Activated T-helper 9 cell treated with anti-CD3 and anti-CD28 coated beads, Interleukin-2, amount 50 U/mL, for 16 hours (primary cell): ENCODE data around the gene LGR6.

Experiments used
- DNase-seq: peaks from one replicate; pipeline ENCODE4 v3.0.0-alpha.2; 2020; ENCODE audit warnings: low read depth

Gene LGR6

DNA sequence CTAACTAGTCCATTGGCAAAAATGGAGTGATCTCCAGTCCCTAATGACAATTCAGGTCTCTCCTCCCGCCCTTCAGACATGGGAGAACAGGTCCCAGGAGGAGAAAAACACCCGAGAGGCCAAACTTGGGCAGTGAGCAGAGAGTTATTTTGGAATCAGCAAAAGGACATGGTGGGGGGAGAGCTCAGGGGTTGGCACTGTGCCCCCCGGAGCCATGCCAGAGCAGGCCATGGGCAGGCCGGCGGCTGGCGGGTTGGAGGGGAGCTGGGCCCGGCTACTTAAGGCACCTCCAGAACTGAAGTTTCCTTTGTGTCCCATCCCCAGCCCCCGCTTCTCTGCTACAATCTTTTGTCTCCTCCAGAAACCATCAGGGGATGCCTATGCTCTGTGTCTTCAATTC is 7.1 kb downstream of the LGR6 start:
- DNase-seq = no peak

DNA sequence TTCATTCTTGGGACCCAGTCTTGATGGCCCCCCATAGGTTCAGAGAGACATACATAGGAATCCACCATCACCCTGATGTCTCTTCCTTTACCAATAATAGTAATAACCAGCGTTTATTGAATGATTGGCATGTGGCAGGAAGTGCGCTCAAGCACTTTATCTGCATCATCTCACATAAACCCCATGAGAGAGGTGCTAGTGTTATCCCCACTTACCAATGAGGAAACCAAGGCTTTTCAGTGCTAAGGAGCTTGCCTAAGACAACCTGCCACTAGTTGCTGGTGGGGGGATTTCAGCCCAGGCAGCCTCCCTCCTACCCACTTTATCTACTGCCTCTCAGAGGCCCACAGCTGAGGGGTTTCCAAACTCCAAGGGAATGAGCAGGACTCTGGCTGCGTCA is 7.7 kb downstream of the LGR6 start:
- DNase-seq = no peak

DNA sequence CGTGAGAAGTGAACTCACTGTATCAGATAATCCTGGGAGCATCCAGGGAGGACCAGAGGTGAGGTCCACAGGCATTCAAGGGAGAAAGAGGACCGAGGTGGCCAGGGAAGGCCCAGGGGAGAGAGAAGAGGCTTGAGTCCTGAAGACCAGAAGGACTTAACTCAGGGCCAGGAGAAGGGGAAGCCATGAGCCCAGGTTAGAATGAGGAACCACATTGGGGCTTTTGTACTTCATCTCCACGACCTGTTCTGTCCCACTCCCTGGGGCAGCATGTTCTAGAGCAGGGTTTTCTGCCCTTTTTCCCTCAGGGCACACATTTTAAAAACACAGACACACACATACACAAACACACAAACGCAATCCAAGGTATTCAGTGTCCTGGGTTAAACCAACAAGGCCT is 8.4 kb downstream of the LGR6 start:
- no peak for DNase-seq

DNA sequence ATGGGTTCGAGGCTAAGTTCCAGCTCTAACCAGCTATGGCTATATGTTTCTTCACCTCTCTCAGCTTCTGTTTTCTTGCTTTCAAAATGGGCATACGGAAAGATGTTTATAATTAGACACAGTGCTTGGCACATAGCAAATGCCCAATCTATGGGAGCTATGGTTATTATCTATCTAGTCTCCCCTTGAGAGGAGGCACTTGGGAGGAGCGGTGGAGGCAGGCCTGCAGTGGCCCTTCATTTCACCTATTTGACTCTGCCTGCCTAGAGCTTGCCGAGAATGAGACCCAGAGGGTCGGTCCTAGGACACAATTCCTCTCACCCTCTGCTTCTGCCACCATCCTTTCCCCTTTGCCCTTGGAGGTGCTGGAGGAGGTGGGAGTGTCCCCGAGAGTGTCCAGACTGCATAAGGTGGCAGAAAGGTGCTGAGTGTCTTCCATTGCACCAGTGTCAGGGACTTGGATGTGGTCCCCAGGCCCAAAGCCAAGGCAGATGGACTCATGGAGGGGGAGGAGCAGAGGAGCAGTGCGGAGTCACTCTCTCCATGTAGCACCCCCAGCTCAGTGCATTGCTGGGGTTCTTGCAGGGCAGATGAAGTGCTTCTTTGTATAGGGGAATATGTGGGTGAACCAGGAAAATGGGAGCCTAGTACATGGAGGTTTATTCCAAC is 9.0 kb downstream of the LGR6 start:
- DNase-seq = no peak

DNA sequence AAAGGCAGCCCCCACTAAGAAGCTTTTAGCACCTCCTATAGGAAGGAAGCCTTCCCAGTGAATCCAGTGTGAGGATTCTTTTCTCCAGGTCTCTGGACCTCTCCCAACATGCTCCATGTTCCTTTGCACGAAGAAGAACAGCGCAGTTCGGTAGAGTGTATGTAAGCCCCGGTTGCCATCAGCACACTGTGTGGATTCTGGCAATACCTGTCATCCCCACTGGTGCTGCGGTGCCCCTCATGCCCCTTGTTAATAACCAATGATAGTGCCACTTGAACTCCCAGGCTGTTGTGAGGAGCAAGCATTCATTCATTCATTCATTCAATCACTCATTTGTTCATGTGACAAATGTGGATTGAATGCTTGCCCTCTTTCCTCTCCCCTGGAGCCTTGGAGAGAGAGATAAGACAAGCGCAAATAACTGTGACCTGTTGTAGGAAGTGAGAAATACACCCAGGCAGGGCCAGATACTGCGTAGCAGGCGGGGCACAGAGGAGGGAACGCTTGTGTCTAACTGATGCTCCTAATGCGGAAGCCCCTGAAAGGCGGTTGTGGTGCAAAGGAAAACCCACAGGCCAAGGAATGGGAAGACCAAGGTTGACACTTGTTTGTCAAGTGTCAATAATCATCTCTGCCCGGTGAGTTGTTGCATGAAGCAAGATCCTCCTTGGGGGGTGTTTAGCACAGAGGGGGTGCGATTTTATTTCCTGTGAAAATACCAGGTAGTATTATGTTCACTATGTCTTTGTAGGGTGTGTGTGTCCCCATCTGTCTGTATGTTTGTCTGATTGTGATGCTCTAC is 9.8 kb downstream of the LGR6 start:
- DNase-seq = no peak

DNA sequence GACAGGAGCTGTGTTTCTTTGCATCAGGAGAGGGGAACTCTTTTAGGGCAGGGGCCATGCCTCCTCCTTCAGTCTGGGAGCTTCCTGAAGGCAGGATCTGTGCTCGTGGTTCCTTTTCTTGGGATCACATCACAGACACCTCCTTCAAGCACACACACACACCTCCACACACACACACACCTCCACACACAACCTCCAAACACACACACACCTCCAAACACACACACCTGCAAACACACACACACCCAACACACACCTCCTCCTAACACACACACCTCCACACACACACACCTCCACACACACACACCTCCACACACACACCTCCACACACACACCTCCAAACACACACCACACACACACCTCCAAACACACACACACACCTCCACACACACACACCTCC is 10.5 kb downstream of the LGR6 start:
- no peak for DNase-seq

DNA sequence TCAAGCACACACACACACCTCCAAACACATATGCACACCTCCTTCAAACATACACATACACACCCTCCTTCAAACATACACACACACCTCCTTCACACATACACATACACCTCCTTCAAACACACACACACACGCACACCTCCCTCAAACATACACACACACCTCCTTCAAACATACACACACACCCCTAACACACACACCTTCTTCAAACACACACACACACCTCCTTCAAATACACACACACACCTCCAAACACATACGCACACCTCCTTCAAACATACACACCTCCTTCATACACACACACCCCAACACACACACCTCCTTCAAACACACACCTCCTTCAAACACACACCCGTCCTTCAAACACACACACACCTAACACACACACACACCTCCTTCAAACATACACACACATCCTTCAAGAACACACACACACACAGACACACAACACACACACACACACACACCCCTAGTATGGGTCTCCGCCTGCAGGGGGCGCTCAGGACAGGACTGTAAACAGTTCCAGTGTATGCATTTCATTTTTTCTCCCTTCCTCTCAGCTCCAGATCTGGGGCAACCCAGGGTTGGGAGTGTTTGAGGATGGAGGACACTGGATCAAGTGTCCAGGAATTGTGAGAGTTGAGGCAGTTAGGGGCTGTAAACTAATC is 12.1 kb downstream of the LGR6 start:
- no peak for DNase-seq

DNA sequence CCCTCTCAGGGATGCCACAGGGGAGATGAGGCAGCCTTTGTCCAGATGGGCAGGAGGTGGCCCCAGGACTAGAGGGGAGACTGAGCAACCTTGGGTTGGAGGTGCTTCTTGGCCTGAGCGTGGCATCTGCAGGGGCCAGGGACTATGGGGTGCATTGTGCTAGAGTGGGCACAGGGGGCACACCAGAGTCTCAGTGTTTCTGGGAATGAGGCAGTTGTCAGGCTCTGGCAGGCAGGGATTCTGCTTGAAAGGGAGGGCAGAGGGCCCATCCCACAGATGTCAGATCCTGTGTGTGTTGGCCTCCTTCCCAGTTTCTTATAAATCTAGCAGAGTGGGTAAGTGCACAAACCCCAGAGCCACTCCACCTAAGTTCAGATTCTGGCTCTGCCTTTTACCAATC is 13.7 kb downstream of the LGR6 start:
- DNase-seq = no peak

DNA sequence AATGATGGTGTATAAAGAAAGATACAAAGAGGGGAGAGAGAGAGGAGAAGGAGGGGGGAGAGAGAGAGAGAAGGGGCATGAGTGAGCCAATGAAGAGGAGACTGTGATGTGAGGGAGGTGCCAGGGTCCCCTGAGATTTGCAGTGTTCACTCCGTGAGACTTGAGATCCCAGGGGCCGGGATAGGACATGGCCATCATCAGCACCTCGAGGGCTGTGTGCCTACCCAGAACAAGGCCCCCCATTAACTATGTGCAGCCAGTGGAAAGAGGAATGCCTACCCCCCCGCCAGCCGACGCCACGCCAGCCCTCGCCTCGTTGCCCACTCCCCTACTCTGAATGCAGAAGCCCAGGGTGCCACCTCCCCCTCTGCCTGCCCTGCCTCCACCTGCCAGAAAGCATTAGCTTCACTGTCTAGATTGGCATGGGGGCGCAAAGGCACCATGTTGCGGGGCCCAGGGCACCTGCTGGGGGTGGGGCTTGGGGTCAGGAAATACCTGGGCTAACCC is 14.8 kb downstream of the LGR6 start:
- DNase-seq = no peak

DNA sequence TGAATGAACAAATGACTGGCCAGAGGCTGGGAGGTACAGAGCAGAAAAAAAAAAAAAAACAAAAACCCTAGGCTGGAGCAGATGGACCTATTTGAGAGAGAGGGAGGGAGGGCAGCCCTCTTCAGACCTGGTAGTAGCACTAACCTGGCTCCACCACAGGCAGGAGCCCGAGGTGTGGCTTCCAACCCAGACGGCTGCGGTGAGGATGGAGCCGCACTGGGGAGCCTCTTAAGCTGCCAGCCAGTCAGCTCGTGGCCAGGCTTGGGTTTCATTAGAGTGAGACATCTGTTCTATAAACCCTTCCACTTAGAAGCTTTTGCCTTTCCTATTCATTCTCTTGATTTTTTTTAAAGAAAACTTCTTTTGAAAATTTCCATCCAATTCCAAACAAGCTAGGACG is 16.8 kb downstream of the LGR6 start:
- DNase-seq = no peak

DNA sequence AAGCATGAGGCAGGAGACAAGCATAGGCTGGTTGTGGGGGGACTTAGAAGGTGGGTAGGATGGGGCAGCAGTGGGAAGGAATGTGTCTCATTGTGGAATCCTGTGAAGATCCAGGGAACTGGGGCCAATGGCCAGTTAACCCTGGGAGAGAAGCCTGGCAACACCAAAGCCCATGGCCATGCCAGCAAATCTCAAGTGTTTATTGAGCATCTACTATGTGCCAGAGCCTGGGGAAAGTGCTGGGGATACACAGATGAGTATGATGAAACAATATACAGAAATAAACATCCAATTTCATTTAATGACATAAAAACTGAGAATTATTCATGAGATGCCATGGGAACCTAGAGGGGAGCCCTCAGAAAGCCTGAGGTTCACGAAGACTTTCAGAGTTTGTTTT is 17.4 kb downstream of the LGR6 start:
- DNase-seq = no peak

DNA sequence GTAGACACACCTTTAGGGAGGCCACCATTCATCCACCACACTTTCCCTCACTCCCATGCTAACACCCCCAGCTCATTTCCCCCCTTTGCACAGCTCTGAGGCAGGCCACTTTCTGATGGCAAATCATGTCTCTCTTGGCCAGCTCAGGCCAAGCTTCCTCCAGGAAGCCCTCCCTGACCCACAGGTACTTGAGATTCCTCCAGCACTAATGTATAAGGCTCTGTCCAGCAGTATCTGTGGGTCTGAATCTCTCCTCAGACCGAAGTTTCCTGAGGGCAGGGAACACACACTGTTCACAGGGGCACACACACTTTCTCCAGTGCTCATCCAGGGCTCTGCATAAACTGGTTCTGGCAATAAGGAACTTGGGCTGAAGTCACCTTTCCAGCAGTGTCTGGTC is 19.2 kb downstream of the LGR6 start:
- DNase-seq = no peak

DNA sequence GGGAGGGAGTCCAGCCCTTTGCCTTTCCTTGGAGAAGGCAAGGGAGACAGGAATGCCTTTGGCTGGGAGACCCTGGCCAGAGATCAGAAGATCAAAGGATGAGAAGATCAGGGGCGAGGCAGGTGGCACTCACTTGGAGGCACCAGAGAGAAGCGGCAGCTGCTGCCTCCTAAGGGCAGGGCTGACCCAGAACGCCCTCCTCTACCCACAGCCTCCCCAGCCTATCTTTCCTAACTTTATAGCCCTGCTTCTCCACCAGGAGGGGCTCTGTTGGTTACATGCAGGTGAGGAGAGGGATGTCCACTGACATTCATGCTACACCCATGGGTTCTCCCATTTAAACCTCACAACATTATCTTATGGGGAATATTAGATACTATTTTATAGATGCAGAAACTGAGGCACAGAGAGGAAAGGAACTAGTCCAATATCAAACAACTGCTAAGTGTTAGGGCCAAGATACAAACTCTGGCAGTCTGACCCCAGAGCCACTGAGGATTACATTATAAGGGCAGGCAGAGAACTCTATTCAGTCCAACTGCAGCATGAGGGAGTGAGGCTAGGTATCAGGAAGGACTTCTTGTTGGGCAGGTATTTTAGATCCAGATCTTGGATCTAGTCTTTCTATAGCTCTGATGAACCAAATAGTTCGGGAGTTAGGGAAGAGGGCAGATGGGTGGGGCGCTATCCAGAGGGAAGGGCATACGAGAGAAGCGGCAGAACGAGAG is 19.9 kb downstream of the LGR6 start:
- no peak for DNase-seq

DNA sequence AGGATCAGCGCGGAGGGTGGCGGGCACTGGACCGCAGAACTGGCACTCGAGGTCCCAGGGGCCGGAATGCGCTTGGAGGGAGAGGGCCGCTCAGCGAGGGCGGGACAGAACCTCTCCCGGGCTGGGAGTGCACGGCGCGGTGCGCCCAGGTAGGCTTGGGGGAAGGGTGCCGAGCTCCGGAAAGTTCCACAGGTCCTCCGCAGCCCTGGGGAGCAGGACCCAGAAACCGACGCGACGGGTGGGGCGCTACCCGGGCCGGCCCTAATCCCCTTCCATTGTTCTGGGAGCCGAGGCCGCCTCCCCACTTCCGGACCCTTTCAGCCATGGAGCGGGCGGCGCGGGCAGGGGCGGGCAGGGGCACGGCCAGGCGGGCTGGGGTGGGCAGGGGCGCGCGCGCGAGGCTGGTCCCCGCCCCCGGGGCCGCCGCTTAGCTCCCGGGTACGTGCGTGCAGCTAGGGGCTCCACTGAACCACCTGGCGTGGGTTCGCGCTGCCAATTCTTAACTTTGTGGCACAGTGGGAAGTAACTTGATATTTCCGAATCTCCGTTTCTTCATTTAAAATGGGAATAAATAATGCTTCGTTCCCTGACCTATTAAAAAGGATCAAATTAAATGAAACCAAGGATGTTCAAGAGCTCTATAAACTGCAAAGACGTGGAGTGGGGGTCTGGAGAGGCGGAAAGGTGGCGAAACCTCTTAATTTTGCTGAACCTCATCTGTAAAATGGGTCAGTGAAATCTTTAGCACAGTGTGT is 20.7 kb downstream of the LGR6 start:
- DNase-seq = no peak

DNA sequence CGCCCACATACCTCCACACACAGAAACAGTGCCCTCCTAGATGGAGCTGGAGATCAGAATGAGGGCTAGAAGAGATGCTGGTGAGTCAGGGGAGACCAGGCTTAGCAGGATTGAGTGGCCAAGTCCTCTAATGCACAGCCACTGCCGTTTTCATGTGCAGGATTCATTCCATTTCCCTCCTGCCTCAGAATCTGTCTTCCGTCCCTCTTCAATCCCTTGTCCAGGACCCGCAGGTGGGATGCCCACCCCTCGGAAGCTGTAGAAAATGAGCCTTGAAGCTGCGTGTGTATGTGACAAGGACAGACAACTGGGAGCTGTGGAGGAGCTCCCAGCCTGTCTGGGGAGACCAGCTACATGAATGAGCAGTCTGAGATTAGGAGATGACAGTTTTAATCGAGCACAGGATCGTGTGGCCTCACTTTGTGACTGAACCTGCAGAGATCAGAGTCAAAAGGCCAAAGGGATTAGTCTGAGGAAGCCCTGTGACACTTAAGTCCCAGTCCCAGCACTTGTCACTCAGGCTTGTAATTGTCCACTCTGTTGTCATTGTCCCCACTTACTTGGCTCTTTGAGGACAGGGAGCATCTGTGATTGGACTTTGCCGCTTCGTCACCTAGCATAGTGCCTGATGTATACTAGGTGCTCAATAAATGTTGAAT is 22.0 kb downstream of the LGR6 start:
- no peak for DNase-seq

DNA sequence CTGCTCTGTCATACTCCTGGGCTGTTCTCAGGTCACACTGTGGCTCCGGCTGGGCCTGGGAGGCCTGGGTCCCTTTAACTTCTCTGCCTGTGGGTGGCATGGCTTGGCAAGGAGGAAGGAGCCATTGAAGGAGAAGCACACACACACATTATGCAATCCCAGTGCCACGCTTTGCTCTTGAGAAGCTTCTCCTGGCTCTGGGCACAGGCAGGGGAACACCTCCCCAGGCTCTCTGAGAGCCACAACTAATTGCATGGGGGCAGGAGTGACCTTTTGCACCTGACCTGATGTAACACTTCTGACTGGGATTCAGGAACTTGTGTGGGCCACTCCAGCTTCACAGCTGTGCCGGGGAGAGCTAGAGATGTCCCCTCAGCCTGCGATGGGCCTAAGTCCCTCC is 23.1 kb downstream of the LGR6 start:
- no peak for DNase-seq

DNA sequence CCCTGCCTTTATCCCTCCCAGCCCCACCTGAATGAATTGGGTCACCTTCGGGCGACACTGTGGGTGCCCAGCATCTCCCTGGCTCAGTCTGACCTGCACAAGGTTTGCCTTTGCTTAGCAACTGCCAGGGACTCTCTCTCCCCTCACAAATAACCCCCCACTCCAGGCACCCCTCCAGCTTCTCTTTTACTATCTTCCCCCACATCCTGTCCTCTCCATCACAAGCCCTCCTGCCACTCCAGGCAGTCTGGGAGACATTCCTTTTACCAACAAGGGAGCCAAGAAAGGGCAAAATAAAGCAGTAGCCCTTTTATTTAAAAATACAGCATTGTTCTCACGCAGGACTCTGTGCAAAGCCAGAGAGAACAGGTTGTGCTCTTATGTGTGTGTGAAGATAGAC is 23.9 kb downstream of the LGR6 start:
- no peak for DNase-seq

DNA sequence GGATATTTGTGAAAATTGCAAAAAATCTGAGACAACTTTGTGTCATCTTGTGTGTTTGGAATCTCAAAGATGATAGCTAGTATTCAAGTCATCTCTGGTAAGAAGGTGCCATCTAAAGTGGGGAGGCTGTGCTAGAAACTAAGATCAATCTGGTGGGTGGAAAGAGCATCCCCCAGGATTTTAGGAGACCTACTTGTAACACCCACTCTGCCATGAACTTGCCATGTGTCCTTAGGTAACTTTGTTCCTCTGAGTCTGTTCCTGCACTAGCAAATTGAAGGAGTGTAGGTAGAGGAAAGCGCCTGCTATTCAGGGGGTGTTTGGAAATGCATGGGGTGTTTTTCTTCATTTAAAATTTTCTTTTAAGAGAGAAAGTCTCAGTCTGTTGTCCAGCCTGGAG is 24.4 kb downstream of the LGR6 start:
- no peak for DNase-seq

DNA sequence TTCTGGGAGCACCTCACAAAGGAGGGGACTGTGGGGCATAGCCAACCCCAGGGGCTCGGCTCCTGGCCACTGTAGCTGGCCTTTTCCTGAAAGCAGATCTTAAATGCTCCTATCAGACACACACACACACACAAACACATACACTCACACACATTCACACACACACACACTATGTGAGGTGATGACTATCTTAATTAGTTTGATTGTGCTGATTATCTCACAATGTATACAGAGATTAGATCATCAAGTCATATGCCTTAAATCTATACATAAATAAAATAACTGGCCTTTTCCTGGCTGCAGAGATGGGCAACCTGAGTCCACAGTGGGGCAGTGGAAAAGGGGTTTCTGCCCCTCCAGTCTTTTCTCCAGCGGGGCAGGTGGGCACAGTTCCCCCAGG is 27.1 kb downstream of the LGR6 start:
- no peak for DNase-seq

DNA sequence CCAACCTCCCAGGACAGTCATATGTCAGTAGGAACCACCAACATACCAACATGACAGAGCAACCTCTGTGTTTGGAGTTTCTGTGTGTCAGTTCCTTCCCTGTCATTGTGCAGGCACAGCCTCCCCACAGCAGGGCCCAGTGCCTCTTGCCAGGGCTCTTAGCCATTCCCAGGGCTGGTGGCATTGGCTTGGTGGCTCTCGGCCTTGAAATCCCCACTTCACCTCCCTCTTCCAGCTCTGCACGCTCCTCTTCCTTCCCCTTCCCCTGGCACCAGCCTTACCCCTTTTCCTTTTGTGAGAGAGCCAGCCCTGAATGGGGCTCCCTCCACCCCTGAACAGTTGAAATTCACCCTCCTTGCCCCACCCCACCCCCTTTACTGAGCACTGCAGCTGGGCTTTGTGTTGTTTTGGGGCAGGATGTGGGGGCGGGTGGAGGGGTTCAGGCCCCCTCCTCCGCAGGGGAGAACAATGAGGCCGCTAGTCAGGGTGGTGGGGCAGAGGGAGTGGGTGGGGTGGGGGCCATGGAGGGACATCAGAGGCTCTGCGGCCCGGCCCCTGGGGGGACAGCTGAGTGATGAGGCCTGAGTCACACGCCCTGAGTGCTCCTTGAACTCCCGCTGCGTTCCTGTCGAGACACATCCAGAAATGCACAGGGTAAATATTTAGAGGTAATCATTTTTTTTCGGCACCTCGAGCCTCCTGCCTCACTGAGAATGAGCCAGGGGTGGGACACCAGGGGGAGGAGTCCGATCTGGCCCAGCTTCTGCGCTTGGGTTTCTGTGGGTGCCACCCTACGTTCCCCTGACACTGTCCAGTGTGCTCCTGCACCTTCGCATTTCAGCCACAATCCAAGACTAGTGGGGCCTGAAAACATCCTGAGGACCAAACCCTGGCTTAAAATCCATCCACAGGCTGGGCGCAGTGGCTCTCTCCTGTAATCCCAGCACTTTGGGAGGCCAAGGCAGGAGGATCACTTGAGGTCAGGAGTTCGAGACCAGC is 28.6 kb downstream of the LGR6 start:
- DNase-seq = no peak
